ENCODE data around the gene GAGE12F. TPM values are rescaled to one million over a fixed set of nuclear protein-coding genes. Genes with fewer than 3 reads are reported as not detected.
A peak's percentile ranks its signal among the peaks of the same experiment; 100 is the strongest.
"Not testable (repeated sequence)": the region's sequence is repeated elsewhere in the genome, so short reads cannot be mapped to it uniquely, and the experiment has no call there.

Gene GAGE12F
- total RNA-seq, 5 donors from 2014 or later (not counting 1 experiment from before 2014, with no cell fraction given) = 0.63 to 0.64 TPM; not detected in 3

- H3K27me3 ChIP-seq (replicated peaks in 1 of 2; ENCODE audit: control insufficient read depth in 2 of 2, extremely low read depth in 1 of 2, insufficient read depth in 2 of 2, low read length in 1 of 2); H3K27ac ChIP-seq (ENCODE audit: low read length); H3K4me3 Mint-ChIP-seq; H3K9me3 Mint-ChIP-seq; CTCF ChIA-PET; H3K4me3 ChIP-seq (ENCODE audit: control insufficient read depth in 1 of 2, extremely low read depth in 1 of 2, low read length in 1 of 2); H3K9me3 ChIP-seq; DNase-seq; H3K36me3 ChIP-seq (ENCODE audit: control insufficient read depth in 2 of 2, extremely low read depth in 1 of 2, insufficient read depth in 1 of 2, low read length in 1 of 2); H3K36me3 Mint-ChIP-seq; ATAC-seq (replicated peaks in 1 of 4); H3K27me3 Mint-ChIP-seq; H3K27ac Mint-ChIP-seq; H3K4me1 Mint-ChIP-seq; POLR2A ChIA-PET; H3K4me1 ChIP-seq (ENCODE audit: control insufficient read depth in 1 of 2, extremely low read depth in 1 of 2, insufficient read depth in 2 of 2, low read length in 2 of 2): not testable (repeated sequence)
- WGBS (ENCODE audit: insufficient coverage) = no CpG with 5 or more reads among the region's 16 CpGs
Measured at GRCh38 chrX:49579649-49580048, 19.0 kb downstream of the GAGE12F start, which contains the start of gene GAGE12H. GAGE12H (plus strand) TSS chrX:49579949; CDS start chrX:49581104, 1,155 bp downstream.

- H3K27me3 ChIP-seq (replicated peaks in 1 of 2; ENCODE audit: control insufficient read depth in 2 of 2, extremely low read depth in 1 of 2, insufficient read depth in 2 of 2, low read length in 1 of 2); H3K36me3 ChIP-seq (ENCODE audit: control insufficient read depth in 2 of 2, extremely low read depth in 1 of 2, insufficient read depth in 1 of 2, low read length in 1 of 2); POLR2A ChIA-PET; H3K4me1 Mint-ChIP-seq; H3K27ac ChIP-seq (ENCODE audit: low read length); H3K36me3 Mint-ChIP-seq; H3K4me1 ChIP-seq (ENCODE audit: control insufficient read depth in 1 of 2, extremely low read depth in 1 of 2, insufficient read depth in 2 of 2, low read length in 2 of 2); H3K27me3 Mint-ChIP-seq; H3K9me3 Mint-ChIP-seq; H3K4me3 ChIP-seq (ENCODE audit: control insufficient read depth in 1 of 2, extremely low read depth in 1 of 2, low read length in 1 of 2); CTCF ChIA-PET; ATAC-seq (replicated peaks in 1 of 4); H3K27ac Mint-ChIP-seq; DNase-seq; H3K9me3 ChIP-seq; H3K4me3 Mint-ChIP-seq: not testable (repeated sequence)
- no CpG with 5 or more reads among the region's 16 CpGs for WGBS (ENCODE audit: insufficient coverage)
Measured at GRCh38 chrX:49589196-49589595, 28.6 kb downstream of the GAGE12F start, which contains the start of gene GAGE2A. GAGE2A (plus strand) TSS chrX:49589496; CDS start chrX:49590651, 1,155 bp downstream.

GRCh38 chrX:49589769-49590478 lies 29.3 kb downstream of the GAGE12F start:
- ATAC-seq (replicated peaks in 1 of 4); H3K4me1 ChIP-seq (ENCODE audit: control insufficient read depth in 1 of 2, extremely low read depth in 1 of 2, insufficient read depth in 2 of 2, low read length in 2 of 2); H3K27me3 ChIP-seq (replicated peaks in 1 of 2; ENCODE audit: control insufficient read depth in 2 of 2, extremely low read depth in 1 of 2, insufficient read depth in 2 of 2, low read length in 1 of 2); H3K4me3 Mint-ChIP-seq; H3K27me3 Mint-ChIP-seq; H3K36me3 Mint-ChIP-seq; POLR2A ChIA-PET; H3K4me1 Mint-ChIP-seq; H3K9me3 ChIP-seq; H3K27ac Mint-ChIP-seq; H3K4me3 ChIP-seq (ENCODE audit: control insufficient read depth in 1 of 2, extremely low read depth in 1 of 2, low read length in 1 of 2); H3K36me3 ChIP-seq (ENCODE audit: control insufficient read depth in 2 of 2, extremely low read depth in 1 of 2, insufficient read depth in 1 of 2, low read length in 1 of 2); CTCF ChIA-PET; H3K27ac ChIP-seq (ENCODE audit: low read length); H3K9me3 Mint-ChIP-seq: not testable (repeated sequence)
- 98% methylated on average over 11 of the region's 37 CpGs for WGBS (ENCODE audit: insufficient coverage)
- DNase-seq = peak in 11 of 35 experiments; percentile 0 to 16 (median 2)

GRCh38 chrX:49590488-49590887 lies 29.8 kb downstream of the GAGE12F start:
- H3K4me1 ChIP-seq (ENCODE audit: control insufficient read depth in 1 of 2, extremely low read depth in 1 of 2, insufficient read depth in 2 of 2, low read length in 2 of 2); POLR2A ChIA-PET; H3K27me3 Mint-ChIP-seq; H3K4me3 Mint-ChIP-seq; H3K4me1 Mint-ChIP-seq; CTCF ChIA-PET; H3K27ac ChIP-seq (ENCODE audit: low read length); H3K4me3 ChIP-seq (ENCODE audit: control insufficient read depth in 1 of 2, extremely low read depth in 1 of 2, low read length in 1 of 2); H3K27me3 ChIP-seq (replicated peaks in 1 of 2; ENCODE audit: control insufficient read depth in 2 of 2, extremely low read depth in 1 of 2, insufficient read depth in 2 of 2, low read length in 1 of 2); ATAC-seq (replicated peaks in 1 of 4); H3K9me3 Mint-ChIP-seq; H3K36me3 Mint-ChIP-seq; H3K27ac Mint-ChIP-seq; H3K9me3 ChIP-seq; H3K36me3 ChIP-seq (ENCODE audit: control insufficient read depth in 2 of 2, extremely low read depth in 1 of 2, insufficient read depth in 1 of 2, low read length in 1 of 2): not testable (repeated sequence)
- DNase-seq = peak in 1 of 35 experiments; percentile 6
- no CpG with 5 or more reads among the region's 17 CpGs for WGBS (ENCODE audit: insufficient coverage)

- WGBS (ENCODE audit: insufficient coverage) = no CpG with 5 or more reads among the region's 16 CpGs
- H3K9me3 ChIP-seq; H3K9me3 Mint-ChIP-seq; H3K27me3 Mint-ChIP-seq; H3K27me3 ChIP-seq (replicated peaks in 1 of 2; ENCODE audit: control insufficient read depth in 2 of 2, extremely low read depth in 1 of 2, insufficient read depth in 2 of 2, low read length in 1 of 2); DNase-seq; H3K4me3 ChIP-seq (ENCODE audit: control insufficient read depth in 1 of 2, extremely low read depth in 1 of 2, low read length in 1 of 2); CTCF ChIA-PET; H3K36me3 Mint-ChIP-seq; H3K36me3 ChIP-seq (ENCODE audit: control insufficient read depth in 2 of 2, extremely low read depth in 1 of 2, insufficient read depth in 1 of 2, low read length in 1 of 2); ATAC-seq (replicated peaks in 1 of 4); H3K4me3 Mint-ChIP-seq; H3K4me1 Mint-ChIP-seq; H3K4me1 ChIP-seq (ENCODE audit: control insufficient read depth in 1 of 2, extremely low read depth in 1 of 2, insufficient read depth in 2 of 2, low read length in 2 of 2); H3K27ac Mint-ChIP-seq; H3K27ac ChIP-seq (ENCODE audit: low read length); POLR2A ChIA-PET: not testable (repeated sequence)
Measured at GRCh38 chrX:49598720-49599119, 38.1 kb downstream of the GAGE12F start, which contains the start of gene GAGE1. GAGE1 (plus strand) TSS chrX:49599020; CDS start chrX:49600175, 1,155 bp downstream.

GRCh38 chrX:49610718-49611310 lies 50.2 kb downstream of the GAGE12F start:
- POLR2A ChIA-PET = no interaction called here
- ATAC-seq (replicated peaks in 1 of 4) (no peak), DNase-seq (no peak)
- H3K4me1 Mint-ChIP-seq = no peaks in the 10 kb centered on the region
- H3K9me3 Mint-ChIP-seq = no peaks in the 10 kb centered on the region
- no CpG with 5 or more reads among the region's 7 CpGs for WGBS (ENCODE audit: insufficient coverage)
- H3K36me3 ChIP-seq (ENCODE audit: control insufficient read depth in 2 of 2, extremely low read depth in 1 of 2, insufficient read depth in 1 of 2, low read length in 1 of 2) = no peaks in the 10 kb centered on the region
- H3K27ac ChIP-seq (ENCODE audit: low read length) = no peak overlapping the region
- CTCF ChIA-PET = no interaction called here
- no peak overlapping the region for H3K27ac Mint-ChIP-seq
- H3K27me3 Mint-ChIP-seq = peaks cover 0 to 33% of the 10 kb centered on the region in 2 donors
- H3K4me1 ChIP-seq (ENCODE audit: control insufficient read depth in 1 of 2, extremely low read depth in 1 of 2, insufficient read depth in 2 of 2, low read length in 2 of 2) = no peaks in the 10 kb centered on the region
- no peak overlapping the region for H3K4me3 Mint-ChIP-seq
- no peaks in the 10 kb centered on the region for H3K36me3 Mint-ChIP-seq
- H3K9me3 ChIP-seq = no peaks in the 10 kb centered on the region
- H3K4me3 ChIP-seq (ENCODE audit: control insufficient read depth in 1 of 2, extremely low read depth in 1 of 2, low read length in 1 of 2) = no peak overlapping the region
- peaks cover 0 to 2% of the 10 kb centered on the region in 2 experiments for H3K27me3 ChIP-seq (replicated peaks in 1 of 2; ENCODE audit: control insufficient read depth in 2 of 2, extremely low read depth in 1 of 2, insufficient read depth in 2 of 2, low read length in 1 of 2)

Measured in T-cell (primary cell).